Mammary epithelial cell (primary cell): Measurements from ENCODE around the gene HYAL1.

ENCODE experiments used
- CTCF ChIP-seq, 2 donors: IDR thresholded peaks in 1 of 2; conservative IDR thresholded peaks in 1 of 2; 2 replicates each; pipeline ENCODE4 v1.5.1; 2011 to 2012; ENCODE audit warnings: inconsistent platforms in 2 of 2, low read length in 2 of 2, mild to moderate bottlenecking in 2 of 2, control low read depth in 1 of 2, low read depth in 1 of 2; ENCODE audit not compliant: insufficient read depth in 1 of 2; ENCODE audit errors: extremely low read depth in 1 of 2
- EZH2 ChIP-seq: IDR thresholded peaks from 2 replicates; pipeline ENCODE4 v1.6.1; 2012; ENCODE audit warnings: low read length, inconsistent platforms, borderline replicate concordance

GRCh38 chr3:50314342-50314741 lies 11.0 kb upstream of the HYAL1 start:
- TF ChIP-seq CTCF (conservative IDR thresholded peaks at IDR 0.05 in 1 of 2, IDR thresholded peaks at IDR 0.05 in 1 of 2; ENCODE audit: extremely low read depth in 1 of 2, insufficient read depth in 1 of 2, low read depth in 1 of 2, low read length in 2 of 2) (no peak), EZH2 (no peak)
